Right atrium auricular region (tissue), 2 donors: ENCODE results near the gene PTPN14. TPM values are rescaled to one million over a fixed set of nuclear protein-coding genes. Genes with fewer than 3 reads are reported as not detected.
A peak's percentile ranks its signal among the peaks of the same experiment; 100 is the strongest.

Experiments used
- DNase-seq: peaks from one replicate; pipeline ENCODE4 v3.0.0-alpha.2; 2019; ENCODE audit warnings: low spot score
- H3K27ac ChIP-seq, 2 donors: fragments of 200-600 bp; sonication (generic); 1 replicate in 1 of 2; 2 replicates in 1 of 2; pipeline ENCODE4 v1.5.1; 2016 to 2019
- H3K27me3 ChIP-seq, 2 donors: fragments of 200-600 bp; sonication (generic); one replicate each; pipeline versions ENCODE4 v1.5.1 to v1.6.0; 2017 to 2019
- H3K36me3 ChIP-seq: fragments of 200-600 bp; sonication (generic); one replicate; pipeline ENCODE4 v1.5.1; 2016
- H3K4me1 ChIP-seq, 2 donors: fragments of 200-600 bp; sonication (generic); one replicate each; pipeline versions ENCODE4 v1.5.1 to v1.6.0; 2017 to 2019
- H3K4me3 ChIP-seq, 2 donors: fragments of 200-600 bp; sonication (generic); 1 replicate in 1 of 2; 2 replicates in 1 of 2; pipeline ENCODE4 v1.5.1; 2017 to 2019; ENCODE audit warnings: mild to moderate bottlenecking in 1 of 2, moderate library complexity in 1 of 2
- H3K9me3 ChIP-seq, 2 donors: fragments of 200-600 bp; sonication (generic); one replicate each; pipeline ENCODE4 v1.5.1; 2019
- total RNA-seq, 2 donors: library from RNA; depleted of rRNA; stranded (reverse); fragments of >200 nt; gene quantifications; one replicate each; pipeline ENCODE4 v1.1.0, GENCODE V29; 2016
- TF ChIP-seq, protein P1 (sequence below), 2 donors: fragments of 200-600 bp; sonication (generic); IDR thresholded peaks; one replicate each; pipeline ENCODE4 v1.5.1; 2019; ENCODE audit warnings: antibody characterized with exemption in 2 of 2

Gene PTPN14
- total RNA-seq, 2 donors from 2014 or later, result 8.4 to 27.2 TPM

DNA sequence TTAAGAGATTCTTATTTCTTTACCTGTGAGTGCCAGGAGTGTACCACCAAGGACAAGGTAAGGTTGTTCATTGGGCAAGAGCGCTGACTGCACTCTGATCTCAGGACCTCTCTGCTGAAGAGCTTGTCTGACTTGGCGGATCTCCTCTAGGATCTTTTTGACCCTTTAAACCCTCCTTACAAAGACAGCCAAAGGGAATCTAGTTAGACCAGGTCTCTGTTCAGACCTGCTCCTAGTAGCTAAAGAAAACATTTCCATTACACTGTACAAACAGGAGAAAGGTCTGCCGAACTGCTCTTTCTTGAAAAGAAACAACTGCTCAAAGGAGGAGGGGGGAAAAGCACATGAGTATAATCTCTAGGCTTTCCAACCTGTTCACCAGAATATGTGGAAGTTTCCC lies 221.2 kb downstream of the PTPN14 start:
- Histone ChIP-seq H3K36me3 (no peaks in the 10 kb centered on the region), H3K4me1 (peaks cover 0 to 4% of the 10 kb centered on the region in 2 donors), H3K4me3 (no peak overlapping the region), H3K27ac (no peak overlapping the region), H3K9me3 (no peaks in the 10 kb centered on the region), H3K27me3 (no peaks in the 10 kb centered on the region)
- TF ChIP-seq, protein P1, sequence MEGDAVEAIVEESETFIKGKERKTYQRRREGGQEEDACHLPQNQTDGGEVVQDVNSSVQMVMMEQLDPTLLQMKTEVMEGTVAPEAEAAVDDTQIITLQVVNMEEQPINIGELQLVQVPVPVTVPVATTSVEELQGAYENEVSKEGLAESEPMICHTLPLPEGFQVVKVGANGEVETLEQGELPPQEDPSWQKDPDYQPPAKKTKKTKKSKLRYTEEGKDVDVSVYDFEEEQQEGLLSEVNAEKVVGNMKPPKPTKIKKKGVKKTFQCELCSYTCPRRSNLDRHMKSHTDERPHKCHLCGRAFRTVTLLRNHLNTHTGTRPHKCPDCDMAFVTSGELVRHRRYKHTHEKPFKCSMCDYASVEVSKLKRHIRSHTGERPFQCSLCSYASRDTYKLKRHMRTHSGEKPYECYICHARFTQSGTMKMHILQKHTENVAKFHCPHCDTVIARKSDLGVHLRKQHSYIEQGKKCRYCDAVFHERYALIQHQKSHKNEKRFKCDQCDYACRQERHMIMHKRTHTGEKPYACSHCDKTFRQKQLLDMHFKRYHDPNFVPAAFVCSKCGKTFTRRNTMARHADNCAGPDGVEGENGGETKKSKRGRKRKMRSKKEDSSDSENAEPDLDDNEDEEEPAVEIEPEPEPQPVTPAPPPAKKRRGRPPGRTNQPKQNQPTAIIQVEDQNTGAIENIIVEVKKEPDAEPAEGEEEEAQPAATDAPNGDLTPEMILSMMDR (IDR thresholded peaks at IDR 0.05), result no peak
- no peak for DNase-seq

- H3K4me1 ChIP-seq, result peaks cover 0 to 4% of the 10 kb centered on the region in 2 donors
- TF ChIP-seq, protein P1 (IDR thresholded peaks at IDR 0.05), result no peak
- no peak overlapping the region for H3K4me3 ChIP-seq
- no peaks in the 10 kb centered on the region for H3K9me3 ChIP-seq
- DNase-seq, result no peak
- no peak overlapping the region for H3K27ac ChIP-seq
- H3K27me3 ChIP-seq, result no peaks in the 10 kb centered on the region
- H3K36me3 ChIP-seq, result no peaks in the 10 kb centered on the region
These were observed 221.8 kb downstream of the PTPN14 start for GRCh38 chr1:214329470-214330220.

DNA sequence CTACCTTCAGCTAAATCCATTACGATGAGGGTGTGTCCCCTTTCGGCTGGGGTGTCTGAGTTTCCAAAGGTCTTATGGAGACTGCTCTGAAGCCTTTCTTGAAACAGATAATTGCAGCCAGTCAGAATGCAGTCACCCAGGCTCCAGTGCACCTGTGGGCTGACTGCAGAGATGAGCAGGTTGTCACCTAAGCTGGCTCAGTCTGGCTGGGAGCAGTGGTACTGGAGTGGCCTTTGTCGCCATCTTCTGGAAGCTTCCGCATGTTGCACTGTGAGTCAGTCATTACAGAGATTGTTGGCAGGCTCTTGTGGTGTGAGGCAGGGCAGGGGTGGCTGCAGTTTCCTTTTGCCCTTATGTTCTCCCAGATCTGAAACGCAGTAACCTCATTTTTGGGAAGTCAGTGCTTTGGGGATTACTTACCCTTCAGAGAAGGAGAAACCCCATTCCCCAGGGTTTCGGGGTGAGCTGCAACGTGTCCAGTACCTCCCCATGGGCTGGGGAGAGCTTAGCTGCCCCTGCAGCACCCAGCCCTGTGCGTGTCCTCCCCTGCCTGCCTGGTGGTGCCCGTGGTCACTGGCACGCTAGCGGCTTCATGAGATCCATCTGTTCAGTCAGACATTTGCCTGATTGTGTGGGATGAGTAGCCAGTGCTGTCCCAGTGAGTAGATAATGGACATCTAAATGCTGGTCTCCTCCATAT lies 222.5 kb downstream of the PTPN14 start:
- peaks cover 0 to 4% of the 10 kb centered on the region in 2 donors for H3K4me1 ChIP-seq
- TF ChIP-seq, protein P1 (IDR thresholded peaks at IDR 0.05), result peak; percentile 82 to 93

GRCh38 chr1:214327514-214327913 lies 223.9 kb downstream of the PTPN14 start:
- no peaks in the 10 kb centered on the region for H3K36me3 ChIP-seq
- no peaks in the 10 kb centered on the region for H3K27me3 ChIP-seq
- no peaks in the 10 kb centered on the region for H3K4me1 ChIP-seq
- TF ChIP-seq, protein P1 (IDR thresholded peaks at IDR 0.05), result no peak
- peak; percentile 48 for DNase-seq
- H3K9me3 ChIP-seq, result no peaks in the 10 kb centered on the region
- H3K27ac ChIP-seq, result no peak overlapping the region
- no peak overlapping the region for H3K4me3 ChIP-seq

More for the DNA sequence above, 222.5 kb downstream of the PTPN14 start:
- no peaks in the 10 kb centered on the region for H3K27me3 ChIP-seq
- H3K9me3 ChIP-seq, result no peaks in the 10 kb centered on the region
- no peak overlapping the region for H3K27ac ChIP-seq
- H3K36me3 ChIP-seq, result no peaks in the 10 kb centered on the region
- peak; percentile 89 for DNase-seq
- H3K4me3 ChIP-seq, result no peak overlapping the region

DNA sequence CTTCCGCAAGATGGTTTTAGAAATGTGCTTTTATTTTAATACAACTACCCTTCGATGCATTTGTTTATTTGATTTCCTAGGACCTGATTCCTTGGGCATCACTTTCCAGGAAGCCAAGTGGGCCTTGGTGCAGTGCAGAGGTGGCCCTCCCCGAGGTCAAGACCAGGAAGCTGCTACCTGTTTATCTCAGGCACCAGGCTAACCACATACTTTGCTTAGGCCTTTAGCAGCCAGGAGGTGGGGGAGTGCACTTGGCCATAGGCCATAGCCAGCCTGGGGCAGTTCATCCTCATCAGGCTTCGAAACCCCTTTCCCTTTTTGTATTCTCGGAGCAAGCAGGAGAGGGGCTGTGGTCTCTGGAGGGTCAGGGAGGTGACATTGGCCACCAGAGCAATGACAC lies 225.0 kb downstream of the PTPN14 start:
- Histone ChIP-seq H3K4me3 (no peak overlapping the region), H3K36me3 (no peaks in the 10 kb centered on the region), H3K27ac (no peak overlapping the region), H3K9me3 (no peaks in the 10 kb centered on the region), H3K4me1 (no peaks in the 10 kb centered on the region), H3K27me3 (no peaks in the 10 kb centered on the region)
- TF ChIP-seq, protein P1 (IDR thresholded peaks at IDR 0.05), result no peak
- peak; percentile 42 for DNase-seq
